Neuron (in vitro differentiated cells): ENCODE measurements around the gene AOC1.

Source experiments
- H2AFZ ChIP-seq: one replicate; pipeline ENCODE4 v1.6.1; 2013; ENCODE audit warnings: low read depth, mild to moderate bottlenecking, inconsistent platforms, low read length, moderate library complexity
- H3K27me3 ChIP-seq: one replicate; pipeline ENCODE4 v1.6.1; 2013; ENCODE audit warnings: low read length; ENCODE audit not compliant: insufficient read depth
- H3K36me3 ChIP-seq: one replicate; pipeline ENCODE4 v1.6.1; 2013; ENCODE audit warnings: low read length; ENCODE audit not compliant: insufficient read depth
- H3K4me1 ChIP-seq: one replicate; pipeline ENCODE4 v1.6.1; 2013; ENCODE audit warnings: low read length; ENCODE audit not compliant: insufficient read depth
- H3K4me3 ChIP-seq: 2 replicates; pipeline ENCODE4 v1.5.1; 2013; ENCODE audit warnings: mild to moderate bottlenecking, low read length, moderate library complexity
- H3K9me3 ChIP-seq: one replicate; pipeline ENCODE4 v1.6.1; 2013; ENCODE audit warnings: low read length

Gene AOC1

GRCh38 chr7:150823484-150824126, 28.7 kb upstream of the AOC1 start:
- Histone ChIP-seq H3K27me3 (no peaks in the 10 kb centered on the region), H3K4me3 (no peak overlapping the region), H3K36me3 (no peaks in the 10 kb centered on the region), H3K4me1 (no peaks in the 10 kb centered on the region), H2AFZ (no peak overlapping the region), H3K9me3 (no peaks in the 10 kb centered on the region)

DNA sequence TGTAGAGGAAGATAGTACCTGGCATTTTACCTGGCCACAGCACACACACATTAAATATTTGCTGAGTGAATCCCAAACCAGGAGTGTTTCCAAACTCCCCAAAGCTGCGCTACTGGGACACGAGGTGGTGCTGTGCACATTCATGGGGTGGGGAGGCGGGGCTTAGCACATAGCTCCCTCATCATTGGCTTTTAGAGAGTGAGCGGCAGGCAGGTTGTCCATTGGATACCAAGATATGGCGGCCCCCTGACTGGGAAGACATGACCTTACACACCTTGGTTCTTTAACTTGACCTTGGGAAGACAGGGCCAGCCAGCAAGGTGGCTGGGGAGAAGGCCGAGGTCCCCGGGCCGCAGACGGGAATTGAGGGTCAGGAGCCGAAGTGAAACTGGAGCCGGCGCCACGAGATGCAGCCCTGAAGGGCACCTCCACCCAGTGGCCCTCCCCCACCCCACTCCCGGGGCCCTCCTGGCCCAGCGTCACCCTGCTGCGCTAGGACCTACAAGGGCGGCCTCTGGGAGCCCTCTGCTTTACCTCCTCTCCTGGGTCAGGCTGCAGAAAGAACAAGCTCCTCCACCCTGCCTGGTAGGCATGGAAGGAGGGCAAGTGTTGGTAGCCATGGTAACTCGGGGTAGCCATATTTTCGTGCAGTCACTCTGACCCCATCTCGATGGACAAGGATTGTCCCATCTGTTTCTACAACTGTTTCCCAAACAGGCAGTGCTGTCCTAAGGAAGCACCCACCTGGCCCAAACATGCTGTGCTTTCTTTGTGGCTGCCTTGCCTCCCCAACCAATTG, 27.7 kb upstream of the AOC1 start:
- H3K4me1 ChIP-seq, result no peaks in the 10 kb centered on the region
- no peak overlapping the region for H2AFZ ChIP-seq
- no peaks in the 10 kb centered on the region for H3K9me3 ChIP-seq
- no peaks in the 10 kb centered on the region for H3K36me3 ChIP-seq
- H3K4me3 ChIP-seq, result no peak overlapping the region
- no peaks in the 10 kb centered on the region for H3K27me3 ChIP-seq

GRCh38 chr7:150826061-150826849, 26.1 kb upstream of the AOC1 start:
- H3K9me3 ChIP-seq, result no peaks in the 10 kb centered on the region
- no peaks in the 10 kb centered on the region for H3K4me1 ChIP-seq
- H3K27me3 ChIP-seq, result no peaks in the 10 kb centered on the region
- no peak overlapping the region for H2AFZ ChIP-seq
- H3K4me3 ChIP-seq, result no peak overlapping the region
- no peaks in the 10 kb centered on the region for H3K36me3 ChIP-seq

DNA sequence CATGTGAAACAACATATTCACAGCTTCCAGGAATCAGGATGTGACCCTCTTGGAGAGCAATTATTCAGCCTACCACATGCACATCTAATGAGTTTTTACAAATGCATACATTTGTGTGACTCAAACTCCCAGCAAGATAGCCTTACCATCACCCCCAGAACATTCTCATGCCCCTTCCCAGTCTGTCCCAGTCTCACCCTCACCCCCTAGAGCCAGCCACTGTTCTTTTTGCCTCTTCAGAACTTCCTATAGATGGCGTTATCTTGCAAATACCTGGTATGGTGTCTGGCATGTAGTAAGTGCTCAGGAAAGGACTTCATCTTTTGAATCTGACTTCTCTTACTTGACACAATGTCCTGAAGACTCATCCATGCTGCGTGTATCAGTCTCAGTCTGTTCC, 23.9 kb upstream of the AOC1 start:
- Histone ChIP-seq H3K36me3 (no peaks in the 10 kb centered on the region), H3K9me3 (no peaks in the 10 kb centered on the region), H3K27me3 (no peaks in the 10 kb centered on the region), H3K4me3 (no peak overlapping the region), H2AFZ (no peak overlapping the region), H3K4me1 (no peaks in the 10 kb centered on the region)

DNA sequence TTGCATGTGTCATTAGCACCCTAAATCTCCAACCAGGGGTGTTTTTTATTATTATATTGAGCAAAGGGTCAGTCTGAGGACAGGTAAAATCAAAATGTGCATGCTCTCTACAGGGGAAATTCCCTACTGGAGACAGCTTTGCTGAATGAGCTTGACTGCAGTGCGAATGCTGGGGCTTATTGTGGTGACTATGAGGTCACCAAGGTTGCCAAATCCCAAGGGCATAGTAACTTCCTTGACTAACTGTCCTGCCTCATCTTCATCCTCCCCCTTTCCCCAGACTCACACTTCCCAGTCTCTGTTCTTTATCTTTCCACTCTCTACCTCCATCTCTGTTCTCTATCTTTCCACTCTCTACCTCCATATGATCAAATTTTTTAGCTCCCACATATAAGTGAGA, 22.9 kb upstream of the AOC1 start:
- Histone ChIP-seq H3K36me3 (no peaks in the 10 kb centered on the region), H3K9me3 (no peaks in the 10 kb centered on the region), H3K27me3 (no peaks in the 10 kb centered on the region), H3K4me3 (no peak overlapping the region), H3K4me1 (no peaks in the 10 kb centered on the region), H2AFZ (no peak overlapping the region)

- Histone ChIP-seq H3K9me3 (no peaks in the 10 kb centered on the region), H3K4me3 (no peak overlapping the region), H3K4me1 (no peaks in the 10 kb centered on the region), H3K27me3 (no peaks in the 10 kb centered on the region), H2AFZ (no peak overlapping the region), H3K36me3 (no peaks in the 10 kb centered on the region)
Measured at GRCh38 chr7:150830937-150831336, 21.4 kb upstream of the AOC1 start.

DNA sequence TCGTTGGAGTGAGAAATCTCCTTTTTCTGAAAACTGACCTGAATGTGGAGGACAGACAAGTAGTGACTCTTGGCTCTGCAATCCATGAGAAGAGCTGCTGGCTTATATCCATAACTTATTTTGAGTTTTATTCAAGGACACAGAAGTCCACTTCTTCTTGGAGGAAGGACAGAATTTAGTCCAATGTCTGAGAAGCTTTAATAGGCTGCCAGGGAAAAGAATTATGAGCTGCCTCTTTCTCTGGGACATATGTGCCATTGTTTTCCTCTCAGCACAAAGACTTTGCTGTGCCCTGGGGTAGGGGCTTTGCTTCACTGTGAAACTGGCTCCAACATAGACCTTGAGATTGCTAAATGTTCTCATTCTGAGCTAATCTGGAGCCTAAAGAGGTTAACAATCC, 20.5 kb upstream of the AOC1 start:
- Histone ChIP-seq H2AFZ (no peak overlapping the region), H3K36me3 (no peaks in the 10 kb centered on the region), H3K9me3 (no peaks in the 10 kb centered on the region), H3K4me3 (no peak overlapping the region), H3K27me3 (no peaks in the 10 kb centered on the region), H3K4me1 (no peaks in the 10 kb centered on the region)

DNA sequence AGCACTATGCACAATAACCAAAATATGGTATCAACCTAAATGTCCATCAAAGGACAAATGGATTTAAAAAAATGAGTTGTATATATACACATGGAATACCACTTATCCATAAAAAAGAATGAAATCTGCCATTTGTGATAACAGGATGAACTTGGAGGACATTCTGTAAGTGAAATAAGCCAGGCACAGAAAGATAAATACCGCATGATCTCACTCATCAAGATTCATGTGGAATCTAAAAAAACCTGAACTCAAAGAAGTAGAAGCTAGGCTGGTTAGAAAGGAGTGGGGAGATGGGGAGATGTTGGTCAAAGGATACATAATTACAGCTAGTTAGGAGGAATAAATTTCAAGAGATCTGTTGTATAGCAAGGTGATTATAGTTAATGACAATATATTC, 17.3 kb upstream of the AOC1 start:
- Histone ChIP-seq H3K9me3 (no peaks in the 10 kb centered on the region), H3K4me3 (no peak overlapping the region), H2AFZ (no peak overlapping the region), H3K4me1 (no peaks in the 10 kb centered on the region), H3K27me3 (peaks cover under 1% of the 10 kb centered on the region), H3K36me3 (no peaks in the 10 kb centered on the region)

DNA sequence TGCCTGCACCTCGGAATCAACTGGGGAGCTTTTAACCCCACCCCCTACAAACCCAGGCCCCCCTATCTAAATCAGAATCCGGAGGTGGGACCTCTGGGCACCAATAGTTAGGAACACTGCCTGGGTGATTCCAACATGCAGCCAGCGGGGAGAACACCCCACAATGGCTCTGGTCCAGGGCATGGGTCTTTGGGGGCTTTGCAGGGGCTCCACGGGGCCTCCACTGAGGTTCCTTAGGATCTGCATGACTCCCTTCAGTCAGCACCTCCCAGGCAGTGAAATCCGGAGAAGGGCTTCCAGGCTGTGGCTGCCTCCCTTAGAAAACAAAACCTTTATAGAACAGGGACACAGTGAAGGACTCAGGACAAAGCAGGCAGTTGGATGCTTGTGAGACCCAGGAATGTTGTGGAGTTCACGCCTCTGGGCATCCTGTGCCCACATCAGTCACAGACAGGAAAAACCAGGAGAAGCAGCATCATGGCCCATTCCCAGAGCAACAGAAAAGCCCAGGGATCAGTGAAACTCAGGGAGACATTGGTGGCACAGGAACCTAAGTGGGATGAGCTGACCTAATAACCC, 16.5 kb upstream of the AOC1 start:
- H3K27me3 ChIP-seq, result peaks cover 3% of the 10 kb centered on the region
- H3K4me1 ChIP-seq, result no peaks in the 10 kb centered on the region
- H3K4me3 ChIP-seq, result no peak overlapping the region
- H3K9me3 ChIP-seq, result no peaks in the 10 kb centered on the region
- no peaks in the 10 kb centered on the region for H3K36me3 ChIP-seq
- no peak overlapping the region for H2AFZ ChIP-seq

DNA sequence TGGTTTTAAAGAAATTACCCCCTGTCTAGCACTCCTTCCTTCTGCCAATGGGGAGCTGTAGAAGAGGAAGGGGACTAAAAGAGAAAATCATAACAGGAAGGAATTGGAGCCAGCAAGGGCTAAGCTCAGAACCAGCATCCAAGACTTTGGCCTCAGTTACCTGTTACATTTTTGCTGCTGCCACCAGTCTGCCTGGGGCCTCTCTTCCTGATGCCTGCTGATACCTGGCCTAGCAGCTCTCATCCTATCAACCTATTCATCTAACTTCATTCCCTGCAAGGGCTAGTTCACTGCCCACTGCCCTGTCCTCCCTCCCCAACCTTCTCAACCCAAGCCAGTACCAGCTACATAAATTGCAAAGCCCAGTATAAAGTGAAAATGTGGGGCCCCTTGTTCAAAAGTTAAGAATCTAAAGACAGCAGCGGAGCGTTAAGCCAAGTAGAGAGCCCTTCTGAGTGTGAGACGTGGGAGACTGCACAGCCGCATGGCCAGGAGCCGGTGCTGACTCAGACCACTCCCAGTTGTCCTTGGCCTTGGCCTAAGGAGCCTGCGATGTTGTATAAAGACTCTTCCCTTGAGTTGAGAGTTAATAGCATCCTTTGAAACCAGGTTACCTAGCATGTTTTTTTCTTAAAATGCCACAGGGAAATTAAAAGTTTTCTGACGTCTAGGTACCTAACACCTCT, 13.2 kb upstream of the AOC1 start:
- no peaks in the 10 kb centered on the region for H3K4me1 ChIP-seq

DNA sequence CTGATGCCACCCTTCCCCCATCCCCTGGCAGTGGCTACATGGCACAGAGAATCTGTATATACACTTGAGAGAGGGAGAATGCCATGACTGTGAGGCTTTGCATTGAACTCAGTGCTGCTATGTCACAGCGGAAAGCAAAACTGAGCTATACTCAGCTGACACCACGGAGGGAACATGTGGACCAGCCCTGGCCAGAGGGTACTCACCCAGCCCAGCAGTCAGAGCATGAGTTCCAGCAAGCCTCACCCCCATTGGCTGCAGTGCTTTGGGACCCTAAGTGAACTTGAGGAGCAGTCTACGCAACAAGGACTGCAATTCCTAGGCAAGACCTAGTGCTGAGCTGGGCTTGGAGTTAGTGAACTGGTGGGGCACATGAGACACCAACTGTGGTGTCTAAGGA, 10.3 kb upstream of the AOC1 start:
- Histone ChIP-seq H3K4me3 (no peak overlapping the region), H3K27me3 (peaks cover 3% of the 10 kb centered on the region), H2AFZ (no peak overlapping the region), H3K36me3 (no peaks in the 10 kb centered on the region), H3K9me3 (no peaks in the 10 kb centered on the region), H3K4me1 (no peaks in the 10 kb centered on the region)

More for the DNA sequence above, 13.2 kb upstream of the AOC1 start:
- no peaks in the 10 kb centered on the region for H3K36me3 ChIP-seq
- H3K4me3 ChIP-seq, result no peak overlapping the region
- peaks cover 3% of the 10 kb centered on the region for H3K27me3 ChIP-seq
- H3K9me3 ChIP-seq, result no peaks in the 10 kb centered on the region
- no peak overlapping the region for H2AFZ ChIP-seq

DNA sequence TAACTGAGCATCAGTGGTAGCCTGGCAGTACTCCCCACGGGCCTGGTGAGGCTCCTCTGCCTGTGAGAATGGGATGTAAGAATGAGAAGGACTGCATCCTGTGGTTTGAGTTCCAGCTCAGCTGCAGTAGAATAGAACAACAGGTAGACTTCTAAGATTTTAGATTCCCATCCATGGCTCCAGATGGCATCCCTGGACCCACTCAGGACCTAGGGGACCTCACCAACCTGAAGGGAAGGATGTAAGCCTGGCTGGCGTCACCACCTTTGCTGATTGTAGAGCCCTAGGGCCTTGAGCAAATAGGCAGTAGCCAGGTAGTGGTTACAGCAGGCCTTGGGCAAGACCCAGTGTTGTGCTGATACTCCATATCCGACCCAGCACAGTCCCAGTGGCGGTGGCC, 9.6 kb upstream of the AOC1 start:
- Histone ChIP-seq H3K4me1 (no peaks in the 10 kb centered on the region), H3K9me3 (no peaks in the 10 kb centered on the region), H3K36me3 (no peaks in the 10 kb centered on the region), H2AFZ (no peak overlapping the region), H3K27me3 (peaks cover 3% of the 10 kb centered on the region), H3K4me3 (no peak overlapping the region)
